Progenitor cell of endocrine pancreas (in vitro differentiated cells): ENCODE data around the gene IL1R2. TPM values are rescaled to one million over a fixed set of nuclear protein-coding genes. Genes with fewer than 3 reads are reported as not detected.

Experiments used
- DNase-seq: peaks from one replicate; pipeline ENCODE4 v3.0.0; 2021; ENCODE audit warnings: low spot score; ENCODE audit not compliant: unreplicated experiment
- H3K27ac Mint-ChIP-seq: 2 replicates; pipeline ENCODE4 v1.8.0; 2021; ENCODE audit warnings: mild to moderate bottlenecking, moderate library complexity, mixed read lengths
- H3K27me3 Mint-ChIP-seq: 2 replicates; pipeline ENCODE4 v1.8.0; 2021; ENCODE audit warnings: mixed read lengths
- H3K36me3 Mint-ChIP-seq: 2 replicates; pipeline ENCODE4 v1.8.0; 2022; ENCODE audit warnings: mixed read lengths; ENCODE audit not compliant: insufficient read depth
- H3K4me1 Mint-ChIP-seq: 2 replicates; pipeline ENCODE4 v1.8.0; 2021; ENCODE audit warnings: low read depth, mixed read lengths
- H3K4me3 Mint-ChIP-seq: 2 replicates; pipeline ENCODE4 v1.8.0; 2021; ENCODE audit warnings: low read depth, mild to moderate bottlenecking, moderate library complexity, mixed read lengths
- H3K9me3 Mint-ChIP-seq: 2 replicates; pipeline ENCODE4 v1.8.0; 2021; ENCODE audit warnings: low read depth, mixed read lengths
- total RNA-seq: library from RNA; stranded (reverse); gene quantifications from 2 replicates; pipeline ENCODE4 v1.2.1, GENCODE V29; 2021
- TF ChIP-seq, protein P1 (sequence below): fragments of 200-600 bp; sonication (generic); IDR thresholded peaks from one replicate; pipeline ENCODE4 v1.5.0; 2021; ENCODE audit warnings: antibody characterized with exemption, mild to moderate bottlenecking; ENCODE audit not compliant: unreplicated experiment

IL1R2 gene
- total RNA-seq, 1 donor from 2014 or later: not detected

GRCh38 chr2:102053096-102053495 is 61.3 kb downstream of the IL1R2 start:
- TF ChIP-seq, protein P1, sequence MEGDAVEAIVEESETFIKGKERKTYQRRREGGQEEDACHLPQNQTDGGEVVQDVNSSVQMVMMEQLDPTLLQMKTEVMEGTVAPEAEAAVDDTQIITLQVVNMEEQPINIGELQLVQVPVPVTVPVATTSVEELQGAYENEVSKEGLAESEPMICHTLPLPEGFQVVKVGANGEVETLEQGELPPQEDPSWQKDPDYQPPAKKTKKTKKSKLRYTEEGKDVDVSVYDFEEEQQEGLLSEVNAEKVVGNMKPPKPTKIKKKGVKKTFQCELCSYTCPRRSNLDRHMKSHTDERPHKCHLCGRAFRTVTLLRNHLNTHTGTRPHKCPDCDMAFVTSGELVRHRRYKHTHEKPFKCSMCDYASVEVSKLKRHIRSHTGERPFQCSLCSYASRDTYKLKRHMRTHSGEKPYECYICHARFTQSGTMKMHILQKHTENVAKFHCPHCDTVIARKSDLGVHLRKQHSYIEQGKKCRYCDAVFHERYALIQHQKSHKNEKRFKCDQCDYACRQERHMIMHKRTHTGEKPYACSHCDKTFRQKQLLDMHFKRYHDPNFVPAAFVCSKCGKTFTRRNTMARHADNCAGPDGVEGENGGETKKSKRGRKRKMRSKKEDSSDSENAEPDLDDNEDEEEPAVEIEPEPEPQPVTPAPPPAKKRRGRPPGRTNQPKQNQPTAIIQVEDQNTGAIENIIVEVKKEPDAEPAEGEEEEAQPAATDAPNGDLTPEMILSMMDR: no peak
- no peak overlapping the region for H3K27ac Mint-ChIP-seq
- peaks cover 5% of the 10 kb centered on the region for H3K4me1 Mint-ChIP-seq
- no peak overlapping the region for H3K4me3 Mint-ChIP-seq
- H3K36me3 Mint-ChIP-seq: no peaks in the 10 kb centered on the region
- no peaks in the 10 kb centered on the region for H3K27me3 Mint-ChIP-seq
- no peaks in the 10 kb centered on the region for H3K9me3 Mint-ChIP-seq
- DNase-seq: no peak

- no peaks in the 10 kb centered on the region for H3K9me3 Mint-ChIP-seq
These were observed 63.7 kb downstream of the IL1R2 start for GRCh38 chr2:102055346-102055990.

DNA sequence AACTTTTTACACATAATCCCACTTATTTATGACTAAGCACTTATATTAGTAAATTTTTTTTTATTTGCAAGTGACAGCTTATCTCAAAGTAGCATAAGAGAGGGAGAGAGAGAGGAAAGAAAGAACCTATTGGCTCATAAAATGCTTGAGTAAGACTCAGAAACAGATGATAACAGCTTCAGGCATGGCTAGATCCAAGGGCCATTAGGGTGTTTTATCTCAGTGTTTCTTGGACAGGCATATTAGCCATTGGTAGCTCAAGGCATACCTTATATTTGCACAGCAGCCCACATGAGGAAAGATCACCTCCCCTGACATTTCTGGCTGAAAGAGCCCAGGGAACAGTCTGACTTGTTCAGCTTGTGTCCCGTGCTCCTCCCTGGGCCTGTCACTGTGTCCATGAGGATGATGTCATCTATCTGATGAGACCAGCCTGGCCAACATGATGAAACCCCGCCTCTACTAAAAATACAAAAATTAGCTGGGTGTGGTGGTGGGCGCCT is 64.4 kb downstream of the IL1R2 start:
- Mint-ChIP-seq H3K4me1 (peaks cover 5% of the 10 kb centered on the region), H3K27me3 (peaks cover 18% of the 10 kb centered on the region), H3K4me3 (no peak overlapping the region), H3K27ac (no peak overlapping the region), H3K36me3 (no peaks in the 10 kb centered on the region), H3K9me3 (no peaks in the 10 kb centered on the region)
- TF ChIP-seq, protein P1: no peak
- no peak for DNase-seq

More at GRCh38 chr2:102055346-102055990, 63.7 kb downstream of the IL1R2 start:
- TF ChIP-seq, protein P1: no peak
- no peak overlapping the region for H3K4me3 Mint-ChIP-seq
- peaks cover 18% of the 10 kb centered on the region for H3K27me3 Mint-ChIP-seq
- H3K27ac Mint-ChIP-seq: no peak overlapping the region
- H3K4me1 Mint-ChIP-seq: peaks cover 5% of the 10 kb centered on the region
- H3K36me3 Mint-ChIP-seq: no peaks in the 10 kb centered on the region
- no peak for DNase-seq

DNA sequence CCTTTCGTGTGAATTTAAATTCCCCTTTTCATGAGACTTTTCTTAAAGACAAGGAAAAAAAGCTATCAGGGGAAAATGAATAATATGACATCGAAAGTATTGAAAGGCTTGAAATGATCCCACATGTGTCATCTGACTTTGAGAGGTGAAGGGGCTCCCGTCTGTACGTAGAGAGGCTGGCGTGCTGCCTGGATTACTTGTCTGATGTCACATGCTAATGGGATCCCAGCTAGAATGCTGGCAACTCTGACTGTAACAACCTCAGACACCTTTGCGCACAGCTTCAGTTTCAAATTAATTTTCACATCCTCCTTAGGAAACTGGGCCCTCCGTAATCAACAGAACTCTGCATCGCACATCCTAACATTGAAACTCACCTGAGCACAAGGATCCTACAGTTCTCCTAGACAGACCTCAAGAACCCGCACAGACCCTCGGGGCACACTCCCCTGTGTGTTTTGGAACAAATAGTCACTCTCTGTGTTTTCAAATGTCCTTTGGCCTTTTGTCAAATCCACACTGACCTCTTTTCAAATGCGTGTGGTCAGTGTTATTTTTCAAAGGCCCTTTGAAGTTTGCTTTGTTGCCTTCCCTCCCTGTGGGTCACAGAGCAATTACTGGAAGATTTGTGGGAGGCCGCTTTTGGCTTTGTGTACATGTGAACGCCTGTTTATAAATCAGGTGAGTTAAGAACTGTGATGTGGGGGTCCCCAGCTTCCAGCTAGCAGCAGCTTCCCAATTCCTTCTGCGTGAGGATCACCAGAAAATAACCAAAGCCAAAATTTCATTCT is 65.9 kb downstream of the IL1R2 start:
- Mint-ChIP-seq H3K36me3 (no peaks in the 10 kb centered on the region), H3K9me3 (no peaks in the 10 kb centered on the region), H3K4me1 (peaks cover 6% of the 10 kb centered on the region), H3K4me3 (no peak overlapping the region), H3K27me3 (peaks cover 18% of the 10 kb centered on the region), H3K27ac (no peak overlapping the region)
- DNase-seq: no peak
- TF ChIP-seq, protein P1: no peak

- Mint-ChIP-seq H3K9me3 (no peaks in the 10 kb centered on the region), H3K4me3 (no peak overlapping the region), H3K36me3 (no peaks in the 10 kb centered on the region), H3K4me1 (peaks cover 12% of the 10 kb centered on the region), H3K27ac (no peak overlapping the region), H3K27me3 (peaks cover 18% of the 10 kb centered on the region)
- TF ChIP-seq, protein P1: no peak
- no peak for DNase-seq
These were observed 66.6 kb downstream of the IL1R2 start for GRCh38 chr2:102058293-102058833.
